ENCODE measurements around the gene PI4KA. TPM values are rescaled to one million over a fixed set of nuclear protein-coding genes. Genes with fewer than 3 reads are reported as not detected.
"Not testable (repeated sequence)": the region's sequence is repeated elsewhere in the genome, so short reads cannot be mapped to it uniquely, and the experiment has no call there.

The PI4KA gene
- total RNA-seq, 1 donor from 2014 or later: 20.4 TPM

DNA sequence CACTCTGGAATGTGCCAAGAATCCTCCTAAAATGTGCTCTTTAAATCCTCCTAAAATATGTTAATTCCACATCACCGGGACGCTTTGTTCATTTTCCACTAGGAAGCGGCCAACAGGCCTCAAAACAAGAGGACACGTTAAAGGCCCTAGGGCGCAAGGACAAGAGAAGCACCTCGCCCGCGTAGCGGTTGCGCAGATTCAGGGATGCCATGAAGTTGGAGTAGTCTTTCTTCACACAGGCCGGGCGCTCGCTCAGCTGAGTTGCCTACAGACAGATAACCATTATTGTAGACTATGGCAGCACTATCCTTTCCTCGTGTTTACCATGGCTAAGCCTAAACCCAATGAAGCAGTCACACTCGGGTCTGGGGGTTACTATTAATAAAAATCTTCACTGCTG, 114.2 kb downstream of the PI4KA start:
- Histone ChIP-seq H3K4me1 (ENCODE audit: control insufficient read depth in 3 of 3, insufficient read depth in 3 of 3, low read length in 3 of 3) (no peaks in the 10 kb centered on the region), H3K27ac (ENCODE audit: low read depth, low read length) (no peak overlapping the region), H3K9me3 (ENCODE audit: control insufficient read depth in 3 of 3, low read length in 3 of 3) (no peaks in the 10 kb centered on the region), H3K27me3 (ENCODE audit: control insufficient read depth in 3 of 3, insufficient read depth in 3 of 3, low read length in 3 of 3) (no peaks in the 10 kb centered on the region), H3K36me3 (ENCODE audit: control insufficient read depth in 3 of 3, insufficient read depth in 3 of 3, low read length in 3 of 3) (peaks cover 38 to 43% (median 40%) of the 10 kb centered on the region in 3 donors), H3K4me3 (ENCODE audit: low read length in 3 of 3) (no peak overlapping the region), H3K9ac (ENCODE audit: low read depth in 1 of 3, low read length in 3 of 3) (no peak overlapping the region)

DNA sequence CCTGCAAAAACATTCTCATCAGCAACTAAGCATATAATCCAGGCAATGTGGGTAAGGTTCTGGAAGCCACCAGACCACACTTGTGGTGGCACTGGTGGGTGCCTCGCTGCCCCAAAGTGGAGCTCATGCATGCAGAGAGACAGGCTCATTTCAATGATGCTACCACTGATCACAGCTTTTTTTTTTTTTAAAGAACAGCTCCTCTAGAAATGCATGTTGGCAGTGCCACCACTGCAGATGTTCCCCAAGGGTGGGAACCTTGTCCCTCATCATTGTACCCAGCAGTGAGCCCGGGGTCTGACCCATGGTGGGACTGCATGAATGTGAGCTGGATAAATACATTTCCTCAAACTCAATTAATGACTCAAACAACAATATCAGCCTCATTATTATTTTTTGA, 115.8 kb downstream of the PI4KA start:
- Histone ChIP-seq H3K9me3 (ENCODE audit: control insufficient read depth in 3 of 3, low read length in 3 of 3) (no peaks in the 10 kb centered on the region), H3K9ac (ENCODE audit: low read depth in 1 of 3, low read length in 3 of 3) (no peak overlapping the region), H3K36me3 (ENCODE audit: control insufficient read depth in 3 of 3, insufficient read depth in 3 of 3, low read length in 3 of 3) (peaks cover 39 to 40% (median 40%) of the 10 kb centered on the region in 3 donors), H3K27ac (ENCODE audit: low read depth, low read length) (no peak overlapping the region), H3K27me3 (ENCODE audit: control insufficient read depth in 3 of 3, insufficient read depth in 3 of 3, low read length in 3 of 3) (no peaks in the 10 kb centered on the region), H3K4me1 (ENCODE audit: control insufficient read depth in 3 of 3, insufficient read depth in 3 of 3, low read length in 3 of 3) (no peaks in the 10 kb centered on the region), H3K4me3 (ENCODE audit: low read length in 3 of 3) (no peak overlapping the region)

DNA sequence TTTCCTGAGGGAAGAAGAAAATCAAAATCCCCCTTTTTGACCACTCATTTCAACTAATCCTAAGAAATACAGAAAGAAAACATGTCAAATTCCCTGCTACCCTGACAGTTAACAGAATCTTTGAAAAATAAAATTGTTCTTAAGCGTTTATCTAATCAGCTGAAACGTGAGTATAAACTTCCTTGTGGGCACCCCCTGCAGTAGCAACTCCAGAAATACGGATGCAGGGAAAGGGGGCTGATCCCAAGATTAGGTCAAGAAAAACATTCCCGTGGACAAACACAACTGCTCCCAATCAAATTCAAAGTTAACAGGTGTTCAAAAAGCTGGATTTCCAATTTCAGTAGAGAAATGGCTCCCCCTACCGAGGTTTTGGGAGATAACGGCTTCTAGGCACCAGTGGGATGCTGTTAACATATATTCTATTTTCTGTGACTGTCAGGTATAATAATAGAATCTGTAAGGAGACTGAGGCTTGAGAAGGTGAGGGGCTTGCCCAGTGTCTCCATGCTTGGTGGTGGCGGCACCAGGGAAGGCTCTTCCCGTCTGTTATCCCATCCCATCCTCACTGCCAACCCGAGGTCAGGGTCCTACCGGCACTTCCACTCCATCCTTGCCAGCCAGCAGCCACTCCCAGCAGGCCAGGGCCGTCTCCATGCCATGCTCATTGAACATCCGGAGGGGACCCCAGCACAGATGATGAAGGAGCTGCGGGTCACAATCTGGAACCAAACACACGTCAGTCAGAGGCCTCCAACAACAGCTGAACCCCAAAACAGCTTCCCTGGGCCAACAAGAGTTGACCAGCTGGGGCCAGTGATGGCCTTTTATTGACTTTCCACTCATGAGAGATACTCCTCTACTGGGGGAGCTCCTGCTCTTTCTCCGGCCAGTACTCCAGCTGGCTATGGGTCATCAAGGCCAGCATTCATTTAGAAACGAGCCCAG, 116.7 kb downstream of the PI4KA start:
- no peaks in the 10 kb centered on the region for H3K9me3 ChIP-seq (ENCODE audit: control insufficient read depth in 3 of 3, low read length in 3 of 3)
- no peaks in the 10 kb centered on the region for H3K4me1 ChIP-seq (ENCODE audit: control insufficient read depth in 3 of 3, insufficient read depth in 3 of 3, low read length in 3 of 3)
- H3K27ac ChIP-seq (ENCODE audit: low read depth, low read length): no peak overlapping the region
- H3K9ac ChIP-seq (ENCODE audit: low read depth in 1 of 3, low read length in 3 of 3): no peak overlapping the region
- no peak overlapping the region for H3K4me3 ChIP-seq (ENCODE audit: low read length in 3 of 3)
- H3K27me3 ChIP-seq (ENCODE audit: control insufficient read depth in 3 of 3, insufficient read depth in 3 of 3, low read length in 3 of 3): no peaks in the 10 kb centered on the region
- peaks cover 30 to 35% (median 32%) of the 10 kb centered on the region in 3 donors for H3K36me3 ChIP-seq (ENCODE audit: control insufficient read depth in 3 of 3, insufficient read depth in 3 of 3, low read length in 3 of 3)

DNA sequence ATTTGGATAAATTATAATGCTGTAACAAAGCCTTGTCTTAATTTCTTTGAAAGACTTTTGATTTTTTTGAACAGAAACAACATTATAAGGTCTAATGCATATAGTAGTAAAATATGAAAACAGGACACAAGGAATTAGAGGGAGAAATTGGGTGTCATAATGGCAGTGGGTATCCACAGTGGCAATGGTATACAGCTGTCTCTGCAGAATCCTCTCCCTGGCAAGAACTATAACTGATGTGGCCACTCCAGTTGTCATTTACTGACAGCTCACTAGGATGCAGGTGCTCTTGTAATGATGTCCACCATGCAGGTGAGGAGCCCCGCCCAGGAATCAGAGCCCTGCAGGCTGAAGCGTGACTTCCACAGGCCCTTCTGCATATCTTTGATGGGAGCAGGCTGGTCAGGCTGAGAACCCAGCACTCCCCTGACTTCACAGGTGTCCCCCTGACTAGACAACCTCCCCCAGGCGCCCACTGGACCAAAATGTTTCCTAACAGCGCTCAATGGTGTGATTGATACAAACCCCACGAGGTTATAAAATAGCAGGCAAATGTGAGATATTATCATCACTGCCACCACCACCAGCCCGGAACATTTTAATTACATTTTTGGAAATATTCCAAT, 117.5 kb downstream of the PI4KA start:
- no peaks in the 10 kb centered on the region for H3K27me3 ChIP-seq (ENCODE audit: control insufficient read depth in 3 of 3, insufficient read depth in 3 of 3, low read length in 3 of 3)
- H3K9me3 ChIP-seq (ENCODE audit: control insufficient read depth in 3 of 3, low read length in 3 of 3): no peaks in the 10 kb centered on the region
- no peaks in the 10 kb centered on the region for H3K4me1 ChIP-seq (ENCODE audit: control insufficient read depth in 3 of 3, insufficient read depth in 3 of 3, low read length in 3 of 3)
- H3K9ac ChIP-seq (ENCODE audit: low read depth in 1 of 3, low read length in 3 of 3): no peak overlapping the region
- no peak overlapping the region for H3K4me3 ChIP-seq (ENCODE audit: low read length in 3 of 3)
- no peak overlapping the region for H3K27ac ChIP-seq (ENCODE audit: low read depth, low read length)
- H3K36me3 ChIP-seq (ENCODE audit: control insufficient read depth in 3 of 3, insufficient read depth in 3 of 3, low read length in 3 of 3): peaks cover 26 to 30% (median 27%) of the 10 kb centered on the region in 3 donors

DNA sequence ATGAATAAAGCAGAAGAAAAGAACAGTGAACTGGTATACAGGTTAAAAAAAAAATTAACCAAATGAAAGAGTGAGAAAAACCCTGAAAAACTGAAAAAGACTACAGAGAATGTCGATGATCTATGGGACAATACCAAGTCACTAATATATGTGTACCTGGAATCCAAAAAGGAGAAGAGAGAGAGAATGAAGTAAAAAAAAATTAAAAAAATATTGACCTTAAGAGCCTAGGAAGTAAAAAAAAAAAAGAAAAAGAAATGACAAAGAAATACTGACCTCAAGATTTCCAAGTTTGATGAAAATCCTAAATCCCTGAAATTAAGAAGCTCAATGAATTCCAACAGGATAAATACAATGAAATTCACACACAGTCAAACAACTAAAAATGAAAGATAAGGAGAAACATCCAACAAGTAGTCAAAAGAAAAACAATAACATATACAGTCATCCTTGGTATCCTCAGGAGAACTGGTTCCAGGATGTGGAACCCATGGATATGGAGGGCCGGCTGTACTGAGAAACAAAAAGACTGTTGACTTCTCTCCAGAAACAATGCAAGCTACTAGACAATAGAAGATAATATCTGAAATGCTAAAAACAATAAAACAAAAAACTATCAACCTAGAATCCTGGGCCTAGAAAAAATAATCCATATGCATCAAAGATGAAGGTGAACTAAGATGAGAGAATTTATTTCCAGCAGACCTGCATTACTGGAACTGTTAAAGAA, 118.2 kb downstream of the PI4KA start:
- H3K9ac ChIP-seq (ENCODE audit: low read depth in 1 of 3, low read length in 3 of 3): no peak overlapping the region
- no peaks in the 10 kb centered on the region for H3K4me1 ChIP-seq (ENCODE audit: control insufficient read depth in 3 of 3, insufficient read depth in 3 of 3, low read length in 3 of 3)
- H3K4me3 ChIP-seq (ENCODE audit: low read length in 3 of 3): no peak overlapping the region
- peaks cover 25 to 28% (median 26%) of the 10 kb centered on the region in 3 donors for H3K36me3 ChIP-seq (ENCODE audit: control insufficient read depth in 3 of 3, insufficient read depth in 3 of 3, low read length in 3 of 3)
- H3K27ac ChIP-seq (ENCODE audit: low read depth, low read length): no peak overlapping the region
- no peaks in the 10 kb centered on the region for H3K9me3 ChIP-seq (ENCODE audit: control insufficient read depth in 3 of 3, low read length in 3 of 3)
- no peaks in the 10 kb centered on the region for H3K27me3 ChIP-seq (ENCODE audit: control insufficient read depth in 3 of 3, insufficient read depth in 3 of 3, low read length in 3 of 3)

DNA sequence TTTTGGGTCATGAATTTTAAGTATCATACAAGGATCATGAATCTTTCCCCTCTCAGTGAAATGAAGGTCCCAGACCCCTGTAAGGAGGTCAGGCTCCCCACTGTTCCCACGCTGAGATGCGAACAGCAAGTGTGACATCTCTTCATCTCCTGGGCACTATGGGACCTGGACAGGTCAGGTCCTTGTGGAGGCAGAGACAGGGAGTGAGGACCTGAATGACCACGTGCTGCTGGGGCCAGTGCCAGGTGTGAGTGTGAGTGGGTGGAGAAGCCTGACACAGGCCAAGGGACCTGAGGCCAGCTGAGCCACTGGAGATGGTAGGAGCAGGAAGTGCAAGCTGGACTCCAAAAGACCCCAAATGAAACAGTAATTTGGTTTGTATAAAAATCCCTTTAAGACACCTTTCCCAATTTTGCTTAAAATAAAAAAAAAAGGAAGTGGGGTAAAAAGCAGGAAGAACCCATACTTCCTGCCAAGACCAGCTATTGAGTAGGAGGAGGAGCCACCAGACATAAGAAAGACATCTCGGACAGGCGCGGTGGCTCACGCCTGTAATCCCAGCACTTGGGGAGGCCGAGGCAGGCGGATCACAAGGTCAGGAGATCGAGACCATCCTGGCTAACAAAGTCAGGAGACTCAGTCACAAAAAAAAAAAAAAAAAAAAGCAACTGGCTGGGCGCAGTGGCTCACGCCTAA, 120.1 kb downstream of the PI4KA start:
- Histone ChIP-seq H3K4me1 (ENCODE audit: control insufficient read depth in 3 of 3, insufficient read depth in 3 of 3, low read length in 3 of 3) (no peaks in the 10 kb centered on the region), H3K9me3 (ENCODE audit: control insufficient read depth in 3 of 3, low read length in 3 of 3) (no peaks in the 10 kb centered on the region), H3K4me3 (ENCODE audit: low read length in 3 of 3) (no peak overlapping the region), H3K27ac (ENCODE audit: low read depth, low read length) (no peak overlapping the region), H3K27me3 (ENCODE audit: control insufficient read depth in 3 of 3, insufficient read depth in 3 of 3, low read length in 3 of 3) (no peaks in the 10 kb centered on the region), H3K36me3 (ENCODE audit: control insufficient read depth in 3 of 3, insufficient read depth in 3 of 3, low read length in 3 of 3) (peaks cover 15 to 20% (median 18%) of the 10 kb centered on the region in 3 donors), H3K9ac (ENCODE audit: low read depth in 1 of 3, low read length in 3 of 3) (no peak overlapping the region)

DNA sequence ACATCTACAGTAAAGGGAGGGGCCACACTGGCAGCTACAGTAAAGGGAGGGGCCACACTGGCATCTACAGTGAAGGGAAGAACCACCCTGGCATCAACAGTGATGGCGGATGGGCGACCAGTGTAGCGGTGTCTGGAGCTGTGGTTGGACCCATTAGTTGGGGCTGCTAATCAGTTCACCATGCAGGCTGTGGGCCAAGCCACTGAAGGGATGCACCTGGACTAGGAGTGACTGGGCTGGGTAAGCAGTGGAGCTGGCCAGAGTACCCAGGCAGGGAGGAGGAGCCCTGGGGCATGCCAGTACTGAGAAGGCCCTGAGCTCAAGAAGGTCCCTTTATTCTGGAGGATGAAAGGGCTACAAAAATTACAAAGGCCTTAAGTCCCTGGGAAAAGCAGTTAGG, 121.7 kb downstream of the PI4KA start:
- not testable (repeated sequence) for H3K27ac ChIP-seq (ENCODE audit: low read depth, low read length); H3K4me3 ChIP-seq (ENCODE audit: low read length in 3 of 3); H3K9me3 ChIP-seq (ENCODE audit: control insufficient read depth in 3 of 3, low read length in 3 of 3); H3K27me3 ChIP-seq (ENCODE audit: control insufficient read depth in 3 of 3, insufficient read depth in 3 of 3, low read length in 3 of 3); H3K9ac ChIP-seq (ENCODE audit: low read depth in 1 of 3, low read length in 3 of 3); H3K4me1 ChIP-seq (ENCODE audit: control insufficient read depth in 3 of 3, insufficient read depth in 3 of 3, low read length in 3 of 3)
- H3K36me3 ChIP-seq (ENCODE audit: control insufficient read depth in 3 of 3, insufficient read depth in 3 of 3, low read length in 3 of 3): peaks cover 8 to 13% (median 10%) of the 10 kb centered on the region in 3 donors

DNA sequence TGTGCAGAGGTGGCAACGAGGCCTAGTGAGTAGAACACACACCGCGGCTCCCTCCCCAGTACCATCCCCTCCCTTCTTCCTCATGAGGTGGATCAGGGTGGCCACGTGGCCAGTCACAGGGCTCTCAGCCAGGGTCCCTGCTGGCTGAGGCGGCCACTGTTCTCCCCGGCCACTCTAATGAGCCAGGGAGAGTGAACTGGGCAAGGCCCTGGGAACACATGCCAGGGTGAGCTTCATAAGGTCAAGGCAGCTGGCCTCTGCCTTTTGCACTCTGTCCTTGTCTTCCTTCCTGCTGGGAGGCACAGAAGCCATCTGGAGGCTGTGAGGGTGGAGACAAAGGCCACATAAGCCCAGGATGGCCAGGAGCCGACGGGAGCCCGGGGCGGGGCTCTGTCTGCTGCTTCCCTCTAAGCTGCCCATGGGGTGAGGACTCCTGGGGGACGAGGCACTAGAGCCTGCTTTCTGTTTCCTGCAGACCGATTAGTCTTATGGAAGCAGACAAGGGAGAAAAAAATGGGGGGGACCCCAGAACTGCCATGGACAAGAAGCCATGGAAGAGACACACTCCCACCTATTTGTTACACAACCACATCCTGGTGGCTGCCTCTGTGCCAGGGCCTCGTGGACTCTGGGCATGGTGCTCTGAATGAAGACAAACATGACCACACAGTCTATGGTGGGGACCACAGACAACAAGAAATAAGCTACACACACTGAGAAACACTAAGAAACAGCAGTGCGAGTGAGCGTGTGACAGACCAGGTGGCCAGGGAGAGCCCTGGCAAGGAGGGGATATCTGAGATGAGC, 123.1 kb downstream of the PI4KA start:
- not testable (repeated sequence) for H3K4me1 ChIP-seq (ENCODE audit: control insufficient read depth in 3 of 3, insufficient read depth in 3 of 3, low read length in 3 of 3); H3K9me3 ChIP-seq (ENCODE audit: control insufficient read depth in 3 of 3, low read length in 3 of 3); H3K27me3 ChIP-seq (ENCODE audit: control insufficient read depth in 3 of 3, insufficient read depth in 3 of 3, low read length in 3 of 3); H3K9ac ChIP-seq (ENCODE audit: low read depth in 1 of 3, low read length in 3 of 3); H3K36me3 ChIP-seq (ENCODE audit: control insufficient read depth in 3 of 3, insufficient read depth in 3 of 3, low read length in 3 of 3); H3K27ac ChIP-seq (ENCODE audit: low read depth, low read length); H3K4me3 ChIP-seq (ENCODE audit: low read length in 3 of 3)

DNA sequence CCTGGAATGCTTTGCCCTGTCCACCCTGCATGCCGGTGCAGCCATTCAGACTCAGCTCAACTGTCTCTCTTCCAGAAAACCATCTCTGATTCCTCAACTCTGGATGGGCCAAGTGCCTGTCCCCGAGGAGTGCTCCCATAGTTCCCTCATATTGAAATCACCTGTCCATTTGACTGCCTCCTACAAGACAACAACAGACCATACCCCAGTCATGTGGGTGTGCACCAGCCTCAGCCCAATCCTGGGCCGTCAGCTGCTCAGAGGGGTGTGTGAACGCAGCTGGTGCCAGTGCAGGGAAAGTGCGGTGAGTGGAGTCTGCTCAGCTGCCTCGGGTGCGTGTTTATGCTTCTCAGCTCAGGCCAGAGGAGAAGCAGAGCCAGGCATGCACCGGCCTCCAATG, 126.2 kb downstream of the PI4KA start:
- not testable (repeated sequence) for H3K27me3 ChIP-seq (ENCODE audit: control insufficient read depth in 3 of 3, insufficient read depth in 3 of 3, low read length in 3 of 3); H3K27ac ChIP-seq (ENCODE audit: low read depth, low read length); H3K4me3 ChIP-seq (ENCODE audit: low read length in 3 of 3); H3K9ac ChIP-seq (ENCODE audit: low read depth in 1 of 3, low read length in 3 of 3); H3K4me1 ChIP-seq (ENCODE audit: control insufficient read depth in 3 of 3, insufficient read depth in 3 of 3, low read length in 3 of 3); H3K9me3 ChIP-seq (ENCODE audit: control insufficient read depth in 3 of 3, low read length in 3 of 3)
- H3K36me3 ChIP-seq (ENCODE audit: control insufficient read depth in 3 of 3, insufficient read depth in 3 of 3, low read length in 3 of 3): peaks cover 22 to 25% (median 25%) of the 10 kb centered on the region in 3 donors

All from skeletal muscle tissue (tissue), 4 donors.